Measurements from ENCODE around the gene GFRA1.
"Not testable (repeated sequence)": the region's sequence is repeated elsewhere in the genome, so short reads cannot be mapped to it uniquely, and the experiment has no call there.

Gene GFRA1

DNA sequence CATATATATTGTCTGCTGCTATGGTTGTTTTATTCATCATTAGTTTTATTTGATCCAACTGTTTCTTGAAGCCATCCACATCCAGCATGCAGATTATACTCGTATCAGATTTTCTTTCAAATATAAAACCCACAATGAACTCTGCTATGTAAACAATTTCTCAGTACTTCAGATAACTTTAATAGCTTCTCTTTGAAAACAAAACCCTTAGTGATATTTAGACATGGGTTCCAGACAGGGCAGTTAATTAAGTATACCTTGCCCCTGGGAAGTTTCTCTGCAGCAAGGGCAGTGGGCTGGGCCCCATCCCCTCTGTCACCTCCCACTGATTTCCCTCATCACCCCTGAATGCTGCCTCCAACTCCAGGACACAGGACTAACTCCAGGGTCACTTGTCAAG, 104.3 kb downstream of the GFRA1 start:
- TF ChIP-seq, protein P1, sequence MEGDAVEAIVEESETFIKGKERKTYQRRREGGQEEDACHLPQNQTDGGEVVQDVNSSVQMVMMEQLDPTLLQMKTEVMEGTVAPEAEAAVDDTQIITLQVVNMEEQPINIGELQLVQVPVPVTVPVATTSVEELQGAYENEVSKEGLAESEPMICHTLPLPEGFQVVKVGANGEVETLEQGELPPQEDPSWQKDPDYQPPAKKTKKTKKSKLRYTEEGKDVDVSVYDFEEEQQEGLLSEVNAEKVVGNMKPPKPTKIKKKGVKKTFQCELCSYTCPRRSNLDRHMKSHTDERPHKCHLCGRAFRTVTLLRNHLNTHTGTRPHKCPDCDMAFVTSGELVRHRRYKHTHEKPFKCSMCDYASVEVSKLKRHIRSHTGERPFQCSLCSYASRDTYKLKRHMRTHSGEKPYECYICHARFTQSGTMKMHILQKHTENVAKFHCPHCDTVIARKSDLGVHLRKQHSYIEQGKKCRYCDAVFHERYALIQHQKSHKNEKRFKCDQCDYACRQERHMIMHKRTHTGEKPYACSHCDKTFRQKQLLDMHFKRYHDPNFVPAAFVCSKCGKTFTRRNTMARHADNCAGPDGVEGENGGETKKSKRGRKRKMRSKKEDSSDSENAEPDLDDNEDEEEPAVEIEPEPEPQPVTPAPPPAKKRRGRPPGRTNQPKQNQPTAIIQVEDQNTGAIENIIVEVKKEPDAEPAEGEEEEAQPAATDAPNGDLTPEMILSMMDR (IDR thresholded peaks at IDR 0.05): no peak
- DNase-seq: no peak
- no peaks in the 10 kb centered on the region for H3K36me3 ChIP-seq
- H3K9me3 ChIP-seq: peaks cover 0 to 8% (median 0%) of the 10 kb centered on the region in 3 donors
- no peak overlapping the region for H3K27ac ChIP-seq
- intact Hi-C loops (cut with DNase I; ENCODE audit: low total_unique reads): no loop called here
- H3K4me1 ChIP-seq: no peaks in the 10 kb centered on the region
- H3K4me3 ChIP-seq: no peak overlapping the region
- H3K27me3 ChIP-seq: no peaks in the 10 kb centered on the region

DNA sequence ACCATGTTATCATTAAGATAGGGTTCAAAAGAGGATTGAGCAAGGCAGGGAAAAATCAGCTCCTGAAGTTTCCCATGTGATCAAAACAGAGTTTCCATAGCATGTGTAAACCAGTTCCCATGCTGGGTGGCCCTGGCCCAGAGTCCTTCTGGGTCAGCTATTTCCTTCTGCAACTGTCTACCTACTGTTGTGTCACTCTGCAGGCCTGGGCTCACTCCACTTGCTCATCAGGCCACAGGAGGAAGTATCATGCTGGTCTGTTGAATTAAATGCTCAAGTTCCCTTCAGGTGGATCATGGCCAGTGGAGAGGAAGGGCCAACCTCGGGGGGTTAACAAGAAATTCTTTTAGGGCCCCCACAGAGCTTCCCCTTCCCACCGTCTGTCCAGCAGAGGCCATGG, 104.7 kb downstream of the GFRA1 start:
- TF ChIP-seq, protein P1 (IDR thresholded peaks at IDR 0.05): no peak
- intact Hi-C loops (cut with DNase I; ENCODE audit: low total_unique reads): no loop called here
- H3K27me3 ChIP-seq: no peaks in the 10 kb centered on the region
- H3K9me3 ChIP-seq: peaks cover 0 to 8% (median 0%) of the 10 kb centered on the region in 3 donors
- no peaks in the 10 kb centered on the region for H3K36me3 ChIP-seq
- H3K4me1 ChIP-seq: no peaks in the 10 kb centered on the region
- H3K27ac ChIP-seq: no peak overlapping the region
- H3K4me3 ChIP-seq: no peak overlapping the region
- no peak for DNase-seq

DNA sequence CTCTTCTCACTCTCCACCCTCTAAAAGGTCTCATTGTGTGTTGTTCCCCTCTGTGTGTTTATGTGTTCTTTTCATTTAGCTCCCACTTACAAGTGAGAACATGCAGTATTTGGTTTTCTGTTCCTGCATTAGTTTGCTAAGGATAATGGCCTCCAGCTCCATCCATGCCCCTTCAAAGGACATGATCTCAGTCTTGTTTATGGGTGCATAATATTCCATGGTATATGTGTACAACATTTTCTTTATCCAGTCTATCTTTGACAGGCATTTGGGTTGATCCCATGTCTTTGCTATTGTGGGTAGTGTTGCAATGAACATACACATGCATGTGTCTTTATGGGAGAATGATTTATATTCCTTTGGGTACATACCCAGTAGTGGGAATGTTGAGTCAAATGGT, 107.1 kb downstream of the GFRA1 start:
- H3K27ac ChIP-seq; H3K36me3 ChIP-seq; H3K9me3 ChIP-seq; DNase-seq; H3K4me3 ChIP-seq; H3K27me3 ChIP-seq; intact Hi-C loops (cut with DNase I; ENCODE audit: low total_unique reads); H3K4me1 ChIP-seq: not testable (repeated sequence)

DNA sequence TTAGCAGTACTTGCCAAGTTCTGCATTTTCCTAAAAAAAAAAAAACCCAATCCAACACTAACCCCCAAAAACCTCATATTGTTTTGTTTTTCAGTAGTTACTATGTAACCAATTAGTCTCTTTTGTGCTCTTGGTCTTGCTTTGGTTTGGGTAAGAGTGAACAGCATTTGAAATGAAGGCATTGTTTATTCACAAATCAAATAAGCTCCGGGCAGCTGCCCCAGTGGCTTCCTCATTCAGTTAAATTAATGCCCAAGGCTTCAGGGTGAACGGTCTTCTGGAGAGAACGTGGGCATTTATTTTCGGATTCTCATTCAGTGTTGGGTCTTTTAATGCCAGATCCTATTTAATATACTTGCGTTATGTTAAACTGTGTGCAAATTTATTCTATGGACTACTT, 108.7 kb downstream of the GFRA1 start:
- Histone ChIP-seq H3K27me3 (no peaks in the 10 kb centered on the region), H3K27ac (no peak overlapping the region), H3K4me1 (no peaks in the 10 kb centered on the region), H3K9me3 (peaks cover 0 to under 1% (median 0%) of the 10 kb centered on the region in 3 donors), H3K4me3 (no peak overlapping the region), H3K36me3 (no peaks in the 10 kb centered on the region)
- no peak for DNase-seq
- intact Hi-C loops (cut with DNase I; ENCODE audit: low total_unique reads): no loop called here
- TF ChIP-seq, protein P1 (IDR thresholded peaks at IDR 0.05): no peak

DNA sequence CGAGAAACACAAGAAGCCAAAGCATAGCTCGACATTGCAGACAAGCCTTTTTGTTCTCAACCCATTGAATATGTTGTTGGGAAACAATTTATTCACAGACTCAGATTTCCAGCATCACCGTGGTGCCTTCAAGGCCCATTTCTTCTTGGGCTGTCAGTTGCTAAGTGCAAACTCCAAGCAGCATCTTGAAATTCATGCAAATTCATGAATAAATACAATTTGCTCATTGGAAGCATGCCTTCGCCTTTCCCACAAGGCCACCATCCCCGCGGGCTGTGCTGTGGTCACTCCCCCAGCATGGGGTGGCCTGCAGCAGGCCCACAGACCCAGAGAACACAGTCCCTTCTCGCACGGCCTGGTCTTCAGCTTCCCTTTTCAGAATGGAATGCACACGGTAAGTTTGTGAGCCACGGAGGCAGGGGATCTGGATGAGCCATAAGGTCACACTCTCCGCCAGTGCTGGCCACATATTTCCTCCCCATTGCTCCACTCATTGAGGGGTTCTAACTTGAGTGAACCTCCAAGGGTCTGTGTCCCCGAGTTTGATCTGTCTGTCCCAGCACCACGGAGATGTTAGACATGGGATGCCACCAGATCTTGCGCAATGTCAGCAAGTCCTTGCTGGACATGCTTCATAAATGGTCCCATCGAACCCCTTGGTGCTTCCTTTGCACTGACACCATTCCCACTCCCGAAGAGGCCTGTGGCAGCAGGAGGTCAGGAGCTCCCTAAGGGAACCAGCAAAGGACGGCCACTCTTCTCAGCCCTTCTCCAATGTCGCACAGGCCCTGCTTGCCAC, 109.5 kb downstream of the GFRA1 start:
- DNase-seq: no peak
- Histone ChIP-seq H3K27ac (no peak overlapping the region), H3K9me3 (no peaks in the 10 kb centered on the region)

GRCh38 chr10:116162851-116163250, 110.2 kb downstream of the GFRA1 start:
- no peaks in the 10 kb centered on the region for H3K4me1 ChIP-seq
- no peak overlapping the region for H3K27ac ChIP-seq
- H3K4me3 ChIP-seq: no peak overlapping the region
- H3K9me3 ChIP-seq: no peaks in the 10 kb centered on the region
- no peak for DNase-seq
- TF ChIP-seq, protein P1 (IDR thresholded peaks at IDR 0.05): no peak
- H3K36me3 ChIP-seq: no peaks in the 10 kb centered on the region
- intact Hi-C loops (cut with DNase I; ENCODE audit: low total_unique reads): no loop called here
- H3K27me3 ChIP-seq: no peaks in the 10 kb centered on the region

More for the DNA sequence above, 109.5 kb downstream of the GFRA1 start:
- intact Hi-C loops (cut with DNase I; ENCODE audit: low total_unique reads): no loop called here
- Histone ChIP-seq H3K36me3 (no peaks in the 10 kb centered on the region), H3K4me3 (no peak overlapping the region), H3K27me3 (no peaks in the 10 kb centered on the region), H3K4me1 (no peaks in the 10 kb centered on the region)
- TF ChIP-seq, protein P1 (IDR thresholded peaks at IDR 0.05): no peak
